Activated naive CD4-positive, alpha-beta T cell (primary cell): ENCODE results near the gene PFAS.

Experiments
- DNase-seq, 4 experiments: peaks; one replicate each; lab custom pipeline; 2025; lab: John Stamatoyannopoulos, UW

The PFAS gene

GRCh38 chr17:8272421-8272820 lies 23.3 kb downstream of the PFAS start:
- no peak for DNase-seq

GRCh38 chr17:8273884-8274444 lies 24.9 kb downstream of the PFAS start:
- DNase-seq = no peak

- DNase-seq = no peak
Observed at GRCh38 chr17:8274816-8275215, 25.7 kb downstream of the PFAS start.

GRCh38 chr17:8275421-8276290 lies 26.6 kb downstream of the PFAS start:
- no peak for DNase-seq

- DNase-seq = no peak
Observed at GRCh38 chr17:8277317-8277716, 28.2 kb downstream of the PFAS start.

- no peak for DNase-seq
Observed at GRCh38 chr17:8282345-8282744, 33.3 kb downstream of the PFAS start.

GRCh38 chr17:8283356-8283755 lies 34.3 kb downstream of the PFAS start:
- DNase-seq = no peak

GRCh38 chr17:8284126-8284525 lies 35.0 kb downstream of the PFAS start:
- DNase-seq = no peak

GRCh38 chr17:8285270-8286181 lies 36.4 kb downstream of the PFAS start:
- DNase-seq = no peak

GRCh38 chr17:8287651-8288335 lies 38.7 kb downstream of the PFAS start:
- no peak for DNase-seq

- peak; percentile 36 to 77 (median 70) for DNase-seq
Observed at GRCh38 chr17:8288336-8289102, 39.4 kb downstream of the PFAS start, which contains the start of gene RANGRF. RANGRF (plus strand) TSS chr17:8288670; CDS start chr17:8288789, 119 bp downstream.

- DNase-seq = no peak
Observed at GRCh38 chr17:8289103-8289397, 40.0 kb downstream of the PFAS start.

GRCh38 chr17:8290043-8290442 lies 41.0 kb downstream of the PFAS start:
- no peak for DNase-seq

- no peak for DNase-seq
Observed at GRCh38 chr17:8292639-8293395, 43.7 kb downstream of the PFAS start.

GRCh38 chr17:8294361-8294760 lies 45.3 kb downstream of the PFAS start:
- DNase-seq = no peak

GRCh38 chr17:8294814-8295316 lies 45.8 kb downstream of the PFAS start:
- no peak for DNase-seq

GRCh38 chr17:8300226-8300625 lies 51.1 kb downstream of the PFAS start:
- DNase-seq = no peak

- DNase-seq = peak in 2 of 4 experiments; percentile 38 to 44
Observed at GRCh38 chr17:8300627-8301242, 51.6 kb downstream of the PFAS start.

- DNase-seq = no peak
Observed at GRCh38 chr17:8310601-8311123, 61.6 kb downstream of the PFAS start.
